Dermis blood vessel endothelial cell (primary cell): ENCODE data around the gene RELCH. TPM values are rescaled to one million over a fixed set of nuclear protein-coding genes. Genes with fewer than 3 reads are reported as not detected.

Source experiments
- DNase-seq: peaks from one replicate; pipeline ENCODE4 v3.0.0; 2010
- total RNA-seq: library from RNA; depleted of rRNA; stranded (reverse); fragments of >200 nt; gene quantifications from 2 replicates; pipeline ENCODE4 v1.2.3, GENCODE V29; 2014

The RELCH gene
- total RNA-seq, 1 donor from 2014 or later = 32.0 TPM

- DNase-seq = no peak
These were observed 153.9 kb downstream of the RELCH start for GRCh38 chr18:62340996-62341395.

DNA sequence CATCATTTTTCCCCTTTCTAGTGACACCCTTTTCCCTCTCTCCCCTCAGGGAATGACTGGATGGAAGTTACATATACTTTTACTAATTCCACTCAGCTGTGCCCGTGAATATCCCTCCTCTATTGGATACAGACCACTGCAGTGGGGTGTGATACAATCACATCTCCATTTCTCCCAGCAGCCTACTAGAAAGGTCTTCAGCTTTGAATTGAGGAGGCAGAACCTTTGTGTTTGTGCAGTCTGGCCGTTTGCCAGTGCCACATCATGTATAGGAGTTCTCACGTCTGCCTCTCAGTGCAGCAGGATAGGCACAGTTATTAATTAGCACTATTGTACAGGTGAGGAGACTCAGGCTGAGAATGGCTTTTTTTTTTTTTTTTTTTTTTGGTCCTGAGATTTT, 154.4 kb downstream of the RELCH start:
- DNase-seq = peak; percentile 61

DNA sequence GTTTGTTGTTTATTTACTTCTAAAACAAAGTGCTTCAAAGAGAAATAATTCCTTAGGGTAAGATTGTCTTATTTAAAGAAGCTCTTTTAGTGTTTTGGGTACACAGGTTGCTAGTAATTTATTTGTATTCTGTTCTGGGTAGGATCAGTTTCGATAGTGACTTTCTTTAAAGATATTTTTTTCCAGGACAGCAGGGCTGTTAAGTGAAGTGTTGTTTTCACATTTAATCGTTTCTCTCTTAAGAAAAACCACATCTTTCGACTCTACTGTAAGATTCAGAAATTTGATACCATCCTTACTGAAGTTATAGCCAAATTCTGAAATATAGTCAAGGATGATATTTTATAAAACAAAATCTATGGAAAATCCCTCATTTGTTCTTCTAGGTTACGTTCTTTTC, 155.8 kb downstream of the RELCH start:
- DNase-seq = no peak

DNA sequence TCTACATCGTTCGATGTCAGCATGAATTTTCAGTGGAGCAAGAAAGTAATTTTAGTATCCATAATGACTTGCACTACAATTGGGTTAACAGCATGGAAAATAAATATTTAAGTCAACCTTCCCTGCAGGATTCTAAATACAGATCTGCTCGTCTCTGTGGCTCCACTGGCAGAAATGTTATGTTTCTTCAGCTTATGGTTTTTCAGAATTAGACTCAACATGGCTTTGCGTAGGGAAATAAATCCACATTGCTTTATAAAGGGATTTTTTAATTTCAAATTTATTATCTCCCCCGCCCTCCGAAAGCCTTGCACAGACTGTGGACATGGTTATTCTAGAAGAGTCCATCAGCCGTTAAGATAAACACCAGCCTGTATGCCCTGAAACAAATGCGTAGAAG, 156.3 kb downstream of the RELCH start:
- DNase-seq = no peak

- no peak for DNase-seq
These were observed 158.9 kb downstream of the RELCH start for GRCh38 chr18:62345909-62346308.

GRCh38 chr18:62346333-62347088, 159.5 kb downstream of the RELCH start:
- no peak for DNase-seq

GRCh38 chr18:62347089-62347506, 160.0 kb downstream of the RELCH start:
- peak; percentile 77 for DNase-seq

DNA sequence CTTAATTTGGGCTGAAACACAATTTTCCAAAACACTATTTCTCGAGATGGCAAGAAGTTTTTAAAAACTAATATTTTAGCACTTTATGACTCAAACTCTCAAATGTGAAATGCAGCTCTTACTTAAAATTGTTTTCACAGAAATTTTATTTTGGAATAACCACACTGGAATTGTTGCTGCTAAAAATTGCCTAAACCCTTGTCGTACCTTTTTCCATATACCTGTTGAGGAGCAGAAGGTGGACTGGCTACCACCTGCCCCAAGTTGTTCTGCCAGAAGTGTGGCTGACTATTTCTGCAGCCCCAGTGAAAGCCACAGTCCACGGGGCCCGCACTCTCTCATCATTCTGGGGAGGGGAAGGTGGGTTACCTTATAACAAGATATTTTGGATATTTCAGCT, 161.4 kb downstream of the RELCH start:
- DNase-seq = no peak

GRCh38 chr18:62353170-62353569, 166.1 kb downstream of the RELCH start:
- no peak for DNase-seq

- no peak for DNase-seq
These were observed 167.1 kb downstream of the RELCH start for GRCh38 chr18:62354151-62354550.

DNA sequence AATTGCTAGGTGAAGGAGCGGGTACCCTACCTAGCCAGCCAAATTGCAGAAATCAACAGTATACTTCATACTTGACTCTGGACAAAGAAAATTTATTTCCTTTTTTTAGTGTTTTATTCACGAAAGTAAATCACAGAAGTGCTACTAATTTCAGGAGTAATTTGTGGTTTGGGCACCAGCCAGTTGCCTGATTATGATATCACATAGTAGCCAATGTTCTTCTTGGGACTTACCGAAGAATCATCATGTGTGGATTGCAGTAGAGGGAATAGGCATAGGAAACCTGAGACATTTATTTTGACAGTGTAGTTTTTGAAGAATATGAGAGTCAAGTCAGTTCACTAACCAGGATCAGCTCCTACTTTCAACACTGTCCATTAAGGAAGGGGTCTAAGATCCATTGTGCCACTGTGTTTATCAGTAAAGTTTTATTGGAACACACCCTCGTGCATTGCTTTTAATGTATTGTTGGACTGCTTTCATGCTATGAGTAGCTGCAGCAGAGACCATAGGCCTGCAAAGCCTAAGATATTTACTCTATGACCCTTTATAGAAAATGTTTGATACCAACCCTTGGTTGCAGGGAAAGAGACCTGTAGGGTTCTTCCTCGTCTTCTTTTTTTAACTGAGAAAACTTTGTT, 170.1 kb downstream of the RELCH start:
- DNase-seq = no peak

Other genes with a start within 250 kb of the RELCH start
- gene PIGN, start 199 bp upstream of the RELCH start, total RNA-seq = 58.4 and 58.8 TPM in 2 replicates
- 30.3 and 41.7 TPM in 2 replicates for gene TNFRSF11A, start 138.1 kb downstream of the RELCH start, total RNA-seq